Measurements from ENCODE around the gene ELN. TPM values are rescaled to one million over a fixed set of nuclear protein-coding genes. Genes with fewer than 3 reads are reported as not detected.

ELN gene
- total RNA-seq, 2 donors from 2014 or later: 1,484 to 3,836 TPM

DNA sequence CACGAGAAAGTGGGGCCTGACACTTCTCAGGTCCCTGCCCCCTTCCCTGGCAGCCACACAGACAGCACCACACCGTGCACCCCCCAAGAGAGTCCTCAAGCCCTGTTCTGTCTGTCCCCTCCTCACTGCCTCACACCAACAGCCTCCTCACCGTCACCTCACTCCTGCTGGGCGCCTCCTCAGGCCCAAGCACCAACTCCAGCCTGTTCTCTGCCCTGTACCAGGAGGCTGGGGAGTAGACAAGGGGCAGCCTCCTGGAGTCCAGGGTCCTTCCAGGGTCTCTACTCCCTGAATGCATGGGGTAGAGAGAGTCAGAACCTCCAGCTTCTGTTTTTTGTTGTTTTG, 26.9 kb upstream of the ELN start:
- no peak for ATAC-seq (ENCODE audit: insufficient number of reproducible peaks, low FRiP score, low read depth)
- no peak for TF ChIP-seq CTCF (IDR thresholded peaks at IDR 0.05)
- DNase-seq (ENCODE audit: low spot score): no peak

GRCh38 chr7:74002474-74003017, 25.4 kb upstream of the ELN start:
- peak; percentile 75 for ATAC-seq (ENCODE audit: insufficient number of reproducible peaks, low FRiP score, low read depth)
- Histone ChIP-seq H3K4me3 (peak overlapping the region; percentile 55), H3K27ac (peak overlapping the region; percentile 97), H3K27me3 (replicated peaks; ENCODE audit: insufficient read depth) (no peaks in the 10 kb centered on the region), H3K36me3 (no peaks in the 10 kb centered on the region), H3K9me3 (no peaks in the 10 kb centered on the region), H3K4me1 (ENCODE audit: control insufficient read depth in 1 of 2, low read depth in 2 of 2) (peaks cover 36 to 83% of the 10 kb centered on the region in 2 donors)
- no peak for DNase-seq (ENCODE audit: low spot score)
- TF ChIP-seq CTCF (IDR thresholded peaks at IDR 0.05): no peak

More for the DNA sequence above, 26.9 kb upstream of the ELN start:
- Histone ChIP-seq H3K27me3 (replicated peaks; ENCODE audit: insufficient read depth) (no peaks in the 10 kb centered on the region), H3K36me3 (no peaks in the 10 kb centered on the region), H3K4me1 (ENCODE audit: control insufficient read depth in 1 of 2, low read depth in 2 of 2) (peaks cover 34 to 83% of the 10 kb centered on the region in 2 donors), H3K9me3 (no peaks in the 10 kb centered on the region), H3K27ac (peak overlapping the region; percentile 97), H3K4me3 (no peak overlapping the region)

DNA sequence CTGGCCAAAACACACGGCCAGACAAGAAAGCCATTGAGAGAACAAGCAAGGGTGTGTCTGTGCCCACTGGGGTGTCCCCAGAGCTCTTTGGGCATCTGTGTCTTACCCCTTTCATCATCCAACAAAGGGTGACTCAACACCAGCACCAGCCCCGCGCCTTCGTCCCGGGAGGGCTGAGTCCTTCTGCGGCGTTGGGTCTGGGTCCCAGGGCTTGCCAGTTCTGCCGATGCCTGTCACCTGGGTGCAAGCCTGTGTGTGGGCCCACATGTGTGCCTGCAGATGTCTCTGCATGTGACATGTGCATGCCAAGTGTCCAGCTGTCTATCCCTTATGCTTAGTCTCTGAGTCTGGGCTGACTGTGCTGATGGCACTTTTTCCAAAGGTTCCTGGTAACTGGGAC, 24.4 kb upstream of the ELN start:
- no peaks in the 10 kb centered on the region for H3K27me3 ChIP-seq (replicated peaks; ENCODE audit: insufficient read depth)
- peaks cover 36 to 81% of the 10 kb centered on the region in 2 donors for H3K4me1 ChIP-seq (ENCODE audit: control insufficient read depth in 1 of 2, low read depth in 2 of 2)
- ATAC-seq (ENCODE audit: insufficient number of reproducible peaks, low FRiP score, low read depth): no peak
- H3K36me3 ChIP-seq: no peaks in the 10 kb centered on the region
- peak overlapping the region; percentile 55 for H3K4me3 ChIP-seq
- H3K9me3 ChIP-seq: no peaks in the 10 kb centered on the region
- TF ChIP-seq CTCF (IDR thresholded peaks at IDR 0.05): no peak
- peak overlapping the region; percentile 97 for H3K27ac ChIP-seq
- DNase-seq (ENCODE audit: low spot score): no peak

DNA sequence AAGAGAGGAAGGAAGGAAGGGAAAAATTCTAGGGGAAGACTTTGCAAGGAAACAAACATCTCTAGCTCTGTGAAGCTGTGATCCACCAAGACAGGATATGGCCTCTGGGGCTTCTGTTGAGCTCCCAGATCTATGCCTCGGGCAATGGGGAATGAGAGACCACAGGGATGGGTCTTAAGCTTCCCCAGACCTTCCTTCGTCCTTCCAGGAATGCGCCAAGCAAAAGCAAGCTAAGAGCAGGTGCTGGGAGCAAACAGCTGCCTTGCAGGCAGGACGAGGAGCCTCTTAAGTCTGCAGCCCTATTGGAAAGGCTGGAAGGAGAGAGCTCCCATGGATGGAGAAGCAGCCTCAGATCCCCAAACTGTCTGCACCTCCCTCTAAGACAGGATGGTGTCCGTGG, 21.9 kb upstream of the ELN start:
- Histone ChIP-seq H3K4me3 (no peak overlapping the region), H3K27ac (peak overlapping the region; percentile 95 to 96), H3K36me3 (no peaks in the 10 kb centered on the region), H3K4me1 (ENCODE audit: control insufficient read depth in 1 of 2, low read depth in 2 of 2) (peaks cover 36 to 84% of the 10 kb centered on the region in 2 donors), H3K9me3 (no peaks in the 10 kb centered on the region), H3K27me3 (replicated peaks; ENCODE audit: insufficient read depth) (no peaks in the 10 kb centered on the region)
- TF ChIP-seq CTCF (IDR thresholded peaks at IDR 0.05): no peak
- ATAC-seq (ENCODE audit: insufficient number of reproducible peaks, low FRiP score, low read depth) (no peak), DNase-seq (ENCODE audit: low spot score) (no peak)

DNA sequence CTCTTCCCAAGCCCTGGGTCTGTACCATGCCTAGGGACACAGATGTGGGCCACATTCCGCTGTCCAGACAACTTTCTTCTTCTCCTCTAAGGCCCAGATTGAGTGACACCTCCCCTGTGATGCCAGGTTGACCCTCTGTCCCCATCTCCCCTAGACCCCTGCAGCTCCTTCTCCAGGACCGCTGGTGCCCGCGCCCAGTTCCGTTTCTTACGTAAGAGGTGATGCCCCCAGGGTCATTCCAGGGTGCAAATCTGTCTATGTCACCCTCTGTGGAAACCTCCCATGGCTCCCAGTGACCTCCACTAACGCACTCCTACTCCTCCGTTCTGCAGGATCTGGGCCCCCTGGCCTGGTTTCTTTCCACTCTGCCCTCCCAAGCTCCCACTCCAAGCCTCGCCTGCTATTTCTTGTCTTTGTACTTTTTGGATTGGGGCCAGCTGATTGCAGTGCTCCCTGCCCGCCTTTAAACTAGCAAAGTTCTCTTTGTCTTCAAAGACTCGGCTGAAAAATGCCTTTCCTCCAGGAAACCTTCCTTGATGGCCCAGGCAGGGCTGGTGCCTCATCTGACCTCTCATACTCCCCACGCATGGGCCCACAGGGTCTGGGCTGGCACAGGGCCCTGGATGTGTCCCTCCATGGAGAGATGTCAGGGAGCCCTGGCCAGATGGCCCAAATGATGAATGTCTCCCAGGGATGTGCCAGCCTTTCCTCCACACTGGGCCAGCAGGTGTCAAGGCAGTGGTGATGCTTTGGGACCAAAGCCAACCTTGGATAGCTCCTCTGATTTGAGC, 21.3 kb upstream of the ELN start:
- no peak for DNase-seq (ENCODE audit: low spot score)

More for the DNA sequence above, 21.3 kb upstream of the ELN start:
- Histone ChIP-seq H3K27me3 (replicated peaks; ENCODE audit: insufficient read depth) (no peaks in the 10 kb centered on the region), H3K36me3 (no peaks in the 10 kb centered on the region), H3K9me3 (no peaks in the 10 kb centered on the region), H3K4me1 (ENCODE audit: control insufficient read depth in 1 of 2, low read depth in 2 of 2) (peaks cover 38 to 83% of the 10 kb centered on the region in 2 donors), H3K4me3 (peak overlapping the region; percentile 14), H3K27ac (peak overlapping the region; percentile 95 to 96)
- TF ChIP-seq CTCF (IDR thresholded peaks at IDR 0.05): no peak
- ATAC-seq (ENCODE audit: insufficient number of reproducible peaks, low FRiP score, low read depth): no peak

Measured in thoracic aorta (tissue), 2 donors.